DMS153 (cell line): ENCODE measurements around the gene GALP.
A peak's percentile ranks its signal among the peaks of the same experiment; 100 is the strongest.
"Not testable (repeated sequence)": the region's sequence is repeated elsewhere in the genome, so short reads cannot be mapped to it uniquely, and the experiment has no call there.

ENCODE experiments used
- DNase-seq: peaks from one replicate; lab custom pipeline; 2025; lab: John Stamatoyannopoulos, UW

The GALP gene

DNA sequence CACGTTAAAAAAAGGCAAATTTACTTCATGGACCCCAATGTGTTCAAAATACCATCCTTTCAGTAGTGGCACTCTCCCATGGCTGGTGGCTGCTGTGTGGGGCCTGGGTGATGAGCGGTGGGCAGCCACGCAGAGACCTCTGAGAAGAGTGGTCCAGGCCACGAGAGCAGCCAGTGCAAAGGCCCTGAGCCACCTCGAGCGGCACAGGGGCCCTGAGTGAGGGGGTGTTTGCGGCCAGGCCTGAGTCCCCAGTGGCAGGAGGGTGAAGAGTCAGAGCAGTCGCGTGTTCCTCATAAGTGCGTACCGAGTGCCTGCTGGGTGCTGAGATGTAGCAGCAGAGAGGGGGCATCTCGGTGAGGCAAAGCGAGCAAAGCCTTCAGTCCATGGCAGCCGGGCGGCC, 27.7 kb upstream of the GALP start:
- DNase-seq: no peak

DNA sequence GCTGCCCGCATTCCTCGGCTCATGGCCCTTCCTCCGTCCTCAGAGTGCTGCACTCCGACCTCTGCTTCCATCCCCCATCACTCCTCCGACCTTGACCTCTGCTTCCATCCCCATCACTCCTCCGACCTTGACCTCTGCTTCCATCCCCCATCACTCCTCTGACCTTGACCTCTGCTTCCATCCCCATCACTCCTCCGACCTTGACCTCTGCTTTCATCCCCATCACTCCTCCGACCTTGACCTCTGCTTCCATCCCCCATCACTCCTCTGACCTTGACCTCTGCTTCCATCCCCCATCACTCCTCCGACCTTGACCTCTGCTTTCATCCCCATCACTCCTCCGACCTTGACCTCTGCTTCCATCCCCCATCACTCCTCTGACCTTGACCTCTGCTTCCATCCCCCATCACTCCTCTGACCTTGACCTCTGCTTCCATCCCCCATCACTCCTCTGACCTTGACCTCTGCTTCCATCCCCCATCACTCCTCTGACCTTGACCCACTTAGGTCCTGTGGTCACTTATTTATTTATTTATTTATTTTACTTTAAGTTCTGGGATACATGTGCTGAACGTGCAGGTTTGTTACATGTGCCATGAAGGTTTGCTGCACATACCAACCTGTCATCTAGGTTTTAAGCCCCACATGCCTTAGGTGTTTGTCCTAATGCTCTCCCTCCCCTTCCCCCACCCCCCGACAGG, 26.7 kb upstream of the GALP start:
- DNase-seq: not testable (repeated sequence)

DNA sequence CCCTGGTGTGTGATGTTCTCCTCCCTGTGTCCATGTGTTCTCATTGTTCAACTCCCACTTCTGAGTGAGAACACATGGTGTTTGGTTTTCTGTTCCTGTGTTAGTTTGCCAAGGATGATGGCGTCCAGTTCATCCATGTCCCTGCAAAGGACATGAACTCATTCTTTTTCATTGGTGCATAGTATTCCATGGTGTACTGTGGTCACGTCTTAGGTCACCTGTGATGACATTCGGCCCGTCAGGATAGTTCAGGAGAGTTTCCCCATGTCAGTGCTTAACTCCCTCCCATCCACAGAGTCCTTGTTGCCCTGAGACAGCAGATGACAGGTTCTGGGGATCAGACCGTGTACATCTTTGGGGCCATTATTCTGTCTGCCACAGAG, 26.2 kb upstream of the GALP start:
- DNase-seq: no peak

DNA sequence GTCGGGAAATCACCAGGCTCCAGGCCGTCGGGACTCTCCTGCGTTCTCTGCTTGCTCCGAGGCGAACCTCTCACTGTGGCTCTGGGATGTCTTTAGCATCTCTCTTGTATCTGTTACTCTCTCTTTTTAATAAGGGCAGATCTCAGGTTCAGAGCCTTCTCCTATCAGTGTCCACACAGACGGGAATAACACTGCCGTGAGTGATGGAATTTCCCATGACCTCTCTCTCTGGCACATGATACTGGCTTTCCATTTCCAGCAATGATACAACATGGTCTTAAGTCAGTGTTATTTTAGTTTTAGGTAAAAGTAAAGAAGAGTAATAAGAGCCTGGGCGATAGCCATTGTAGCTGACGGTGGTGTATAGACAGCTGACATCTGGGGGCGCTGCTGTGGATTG, 25.4 kb upstream of the GALP start:
- DNase-seq: no peak

DNA sequence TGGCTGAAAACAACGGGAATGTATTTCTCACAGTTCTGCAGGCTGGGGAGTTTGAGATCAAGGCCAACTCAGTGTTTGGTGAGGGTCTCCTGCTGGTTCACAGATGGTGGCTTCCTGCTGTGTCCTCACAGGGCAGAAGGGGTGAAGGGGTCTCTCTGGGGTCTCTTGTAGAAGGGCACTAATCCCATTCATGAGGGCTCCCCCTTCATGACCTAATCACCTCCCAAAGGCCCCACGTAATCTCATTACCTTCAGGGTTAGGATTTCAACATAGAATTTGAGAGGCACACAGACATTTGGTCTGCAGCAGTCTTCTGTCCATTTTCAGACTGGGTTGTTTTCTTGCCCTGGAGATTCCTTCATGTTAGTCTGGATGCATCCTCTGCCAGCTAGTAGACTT, 23.2 kb upstream of the GALP start:
- no peak for DNase-seq

DNA sequence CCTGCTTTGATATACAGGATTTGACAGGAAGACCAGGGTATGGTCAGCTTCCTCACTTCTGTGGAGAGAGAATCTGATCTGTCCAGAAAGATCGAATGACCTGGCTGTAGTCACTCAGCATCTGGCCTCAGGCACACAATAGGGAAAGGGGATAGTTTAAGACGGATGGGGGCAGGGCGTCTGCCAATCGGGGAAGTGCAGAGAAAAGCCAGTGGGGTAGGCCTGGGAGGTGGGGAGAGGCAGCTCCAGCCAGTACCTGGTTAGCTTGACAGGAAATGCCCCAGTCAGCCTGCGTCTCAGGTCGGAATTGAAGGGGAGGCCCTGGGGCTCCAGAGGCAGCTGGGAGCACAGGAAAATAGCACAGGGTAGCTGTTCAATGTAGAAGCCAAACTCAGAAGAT, 22.3 kb upstream of the GALP start:
- no peak for DNase-seq

DNA sequence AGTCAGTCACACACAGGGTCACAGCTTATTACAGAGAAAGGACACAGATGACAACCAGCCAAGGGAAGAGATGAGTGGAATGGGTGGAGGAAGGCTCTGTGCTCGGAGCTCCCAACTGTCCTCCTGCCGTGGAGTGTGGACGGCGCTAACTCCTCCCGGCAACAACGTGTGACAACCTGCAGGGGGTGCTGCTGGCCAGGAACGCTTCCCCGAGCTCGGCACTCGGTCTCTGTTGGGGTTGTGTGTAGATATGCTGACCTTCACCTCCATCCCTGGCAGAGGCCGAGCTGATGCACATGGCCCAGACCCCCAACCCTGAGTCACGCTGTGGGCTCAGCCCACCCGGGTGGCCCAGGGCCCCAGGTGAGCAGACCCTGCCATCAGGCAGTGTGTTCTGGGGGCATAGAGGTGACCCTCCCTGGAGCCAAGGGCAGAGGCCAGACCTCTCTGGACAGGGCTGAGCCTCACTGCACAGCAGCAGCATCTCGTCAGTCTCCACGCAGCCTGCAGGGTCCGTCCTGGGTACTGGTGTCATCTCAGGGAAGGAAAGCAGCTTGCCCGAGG, 20.6 kb upstream of the GALP start:
- DNase-seq: no peak

DNA sequence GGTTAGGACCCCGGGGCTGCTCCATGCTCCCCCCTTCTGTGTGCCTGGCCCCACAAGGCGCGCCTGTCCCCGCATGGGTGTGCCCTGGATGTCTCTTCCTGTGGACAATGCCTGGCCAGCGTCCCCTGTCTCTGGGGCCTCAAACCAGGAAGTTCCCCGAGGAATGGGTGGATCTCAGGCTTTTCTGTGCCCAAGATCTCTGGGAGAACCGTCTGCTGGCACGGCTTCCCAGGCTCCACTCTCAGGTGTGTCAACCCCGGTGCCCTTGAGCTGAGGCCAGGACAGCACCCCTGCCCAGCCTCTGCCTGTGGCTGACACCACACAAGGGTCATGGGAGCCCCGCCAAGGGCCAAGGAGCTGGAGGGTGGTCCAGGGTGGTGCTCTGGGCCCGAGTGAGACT, 19.0 kb upstream of the GALP start:
- DNase-seq: no peak

DNA sequence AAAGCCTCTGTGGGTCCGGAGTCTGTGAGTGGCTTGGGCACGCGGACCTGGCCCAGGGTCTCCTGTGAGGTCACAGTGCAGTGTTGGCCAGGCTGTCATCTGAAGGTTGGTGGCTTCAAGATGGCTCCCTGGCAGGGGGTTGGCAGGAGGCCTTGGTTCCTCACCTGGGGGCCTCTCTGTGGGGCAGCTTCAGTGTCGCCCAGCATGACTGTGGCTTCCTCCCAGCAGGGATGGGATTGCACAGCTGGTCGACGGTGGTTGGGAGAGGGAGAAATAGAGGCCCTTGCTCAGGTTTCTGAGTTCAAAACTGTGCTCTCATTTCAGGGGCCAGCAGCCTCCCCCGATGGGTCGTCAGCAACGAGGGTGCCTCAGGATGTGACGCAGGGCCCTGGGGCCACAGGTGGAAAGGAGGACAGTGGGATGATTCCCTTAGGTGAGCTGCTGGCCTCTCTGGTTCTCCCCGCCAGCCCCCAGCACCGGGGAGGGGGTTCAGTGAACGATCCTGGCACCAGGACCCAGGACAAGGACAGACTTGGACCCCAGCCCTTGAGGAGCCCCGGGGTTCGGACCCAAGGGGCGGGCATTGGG, 17.5 kb upstream of the GALP start:
- no peak for DNase-seq

DNA sequence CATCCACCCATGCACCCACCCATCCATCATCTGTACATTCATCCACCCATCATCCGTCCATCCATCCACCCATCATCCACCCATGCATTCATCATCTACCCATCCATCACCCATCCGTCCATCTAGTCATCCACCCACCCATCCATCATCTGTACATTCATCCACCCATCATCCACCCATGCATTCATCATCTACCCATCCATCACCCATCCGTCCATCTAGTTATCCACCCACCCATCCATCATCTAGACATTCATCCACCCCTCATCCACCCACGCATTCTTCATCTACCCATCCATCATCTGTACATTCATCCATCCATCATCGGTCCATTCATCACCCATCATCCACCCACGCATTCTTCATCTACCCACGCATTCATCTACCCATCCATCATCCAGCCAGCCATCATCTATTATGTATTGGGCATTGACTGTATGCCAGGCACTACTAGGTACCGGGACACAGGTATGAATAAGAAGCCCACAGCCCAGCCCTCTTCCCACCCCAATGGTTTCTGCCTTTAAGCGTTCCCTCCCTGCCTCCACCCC, 16.7 kb upstream of the GALP start:
- no peak for DNase-seq

DNA sequence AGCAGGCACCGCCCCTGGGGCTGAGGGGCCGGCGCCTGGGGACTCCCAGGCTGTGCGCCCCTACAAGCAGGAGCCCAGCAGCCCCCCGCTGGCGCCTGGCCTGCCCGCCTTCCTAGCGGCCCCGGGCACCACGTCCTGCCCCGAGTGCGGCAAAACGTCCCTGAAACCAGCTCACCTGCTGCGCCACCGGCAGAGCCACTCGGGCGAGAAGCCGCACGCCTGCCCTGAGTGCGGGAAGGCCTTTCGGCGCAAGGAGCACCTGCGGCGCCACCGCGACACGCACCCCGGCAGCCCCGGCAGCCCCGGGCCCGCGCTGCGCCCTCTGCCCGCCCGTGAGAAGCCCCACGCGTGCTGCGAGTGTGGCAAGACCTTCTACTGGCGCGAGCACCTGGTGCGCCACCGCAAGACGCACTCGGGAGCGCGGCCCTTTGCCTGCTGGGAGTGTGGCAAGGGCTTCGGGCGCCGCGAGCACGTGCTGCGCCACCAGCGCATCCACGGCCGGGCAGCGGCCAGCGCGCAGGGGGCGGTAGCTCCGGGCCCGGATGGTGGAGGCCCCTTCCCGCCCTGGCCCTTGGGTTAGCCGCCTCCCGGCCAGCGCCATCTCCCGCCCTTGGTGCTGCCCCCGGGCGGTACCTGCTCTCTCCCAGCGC, 16.1 kb upstream of the GALP start:
- DNase-seq: no peak

DNA sequence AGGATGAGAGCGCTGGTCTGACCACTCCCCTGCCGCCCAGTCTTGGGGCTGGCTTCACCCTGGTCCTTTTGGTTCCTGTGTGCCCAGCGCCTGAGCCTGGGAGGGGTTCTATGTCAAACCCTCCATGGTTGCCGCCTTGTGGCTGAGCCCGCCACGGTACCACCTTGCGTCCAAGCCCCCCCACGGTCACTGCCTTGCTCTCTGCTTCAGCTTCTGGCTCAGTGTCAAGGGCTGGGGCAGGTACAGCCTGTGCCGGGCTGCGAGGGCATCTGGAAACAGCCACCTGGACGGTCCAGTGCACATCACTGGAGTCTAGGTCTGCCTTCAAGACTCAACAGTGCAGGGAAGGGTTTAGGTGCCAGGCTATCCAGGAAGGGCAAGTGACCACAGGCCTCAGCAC, 14.3 kb upstream of the GALP start:
- DNase-seq: no peak

DNA sequence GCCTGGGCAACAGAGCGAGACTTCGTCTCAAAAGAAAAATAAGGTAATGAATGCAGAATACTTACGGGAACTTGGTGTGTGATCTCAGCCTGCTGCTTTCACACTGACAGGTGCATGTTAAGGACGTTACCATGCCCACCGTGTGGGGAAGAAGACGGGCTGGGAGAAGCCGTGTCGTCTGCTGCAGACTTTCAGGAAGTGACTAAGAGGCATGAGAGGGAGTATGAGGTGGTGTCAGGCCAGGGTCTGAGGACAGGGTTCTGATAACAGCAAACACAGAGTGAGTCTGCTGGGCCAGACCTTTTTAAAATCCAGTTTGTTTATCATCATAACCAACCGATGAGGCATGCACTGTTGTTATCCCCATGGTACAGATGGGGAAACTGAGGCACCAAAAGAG, 13.6 kb upstream of the GALP start:
- no peak for DNase-seq

DNA sequence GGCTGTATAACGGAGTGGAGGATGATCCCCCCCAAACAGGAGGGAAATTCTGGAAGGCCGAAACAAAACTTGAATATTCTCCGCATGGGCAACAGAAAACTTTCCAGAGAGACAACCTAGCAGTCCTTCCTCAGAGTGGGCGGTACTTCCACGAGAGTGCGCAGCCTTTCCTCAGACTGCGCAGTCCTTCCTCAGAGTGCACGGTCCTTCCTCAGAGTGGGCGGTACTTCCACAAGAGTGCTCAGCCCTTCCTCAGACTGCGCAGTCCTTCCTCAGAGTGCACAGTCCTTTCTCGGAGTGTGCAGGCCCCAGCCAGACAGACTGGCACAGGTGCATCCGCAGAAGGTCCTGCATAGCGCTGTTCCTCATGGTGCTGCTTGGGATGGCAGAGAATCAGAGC, 12.7 kb upstream of the GALP start:
- DNase-seq: no peak

DNA sequence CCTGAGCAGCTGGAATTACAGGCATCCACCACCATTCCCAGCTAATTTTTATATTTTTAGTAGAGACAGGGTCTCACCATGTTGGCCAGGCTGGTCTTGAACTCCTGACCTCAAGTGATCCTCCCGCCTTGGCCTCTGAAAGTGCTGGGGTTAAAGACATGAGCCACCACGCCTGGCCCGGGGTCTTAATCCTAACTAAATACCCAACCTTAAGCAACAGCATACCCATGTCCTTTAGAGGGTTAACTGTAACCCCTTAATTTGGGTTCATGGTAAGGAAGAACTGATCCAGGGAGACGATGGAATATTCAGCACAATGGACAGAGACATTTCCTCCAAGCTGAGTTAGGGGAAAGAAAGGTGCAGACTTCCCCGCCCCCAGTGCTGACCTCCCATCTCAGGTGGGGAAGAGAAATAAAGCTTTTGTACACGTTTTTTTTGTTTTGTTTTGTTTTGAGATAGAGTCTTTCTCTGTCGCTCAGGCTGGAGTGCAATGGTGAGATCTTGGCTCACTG, 8.7 kb upstream of the GALP start:
- no peak for DNase-seq

DNA sequence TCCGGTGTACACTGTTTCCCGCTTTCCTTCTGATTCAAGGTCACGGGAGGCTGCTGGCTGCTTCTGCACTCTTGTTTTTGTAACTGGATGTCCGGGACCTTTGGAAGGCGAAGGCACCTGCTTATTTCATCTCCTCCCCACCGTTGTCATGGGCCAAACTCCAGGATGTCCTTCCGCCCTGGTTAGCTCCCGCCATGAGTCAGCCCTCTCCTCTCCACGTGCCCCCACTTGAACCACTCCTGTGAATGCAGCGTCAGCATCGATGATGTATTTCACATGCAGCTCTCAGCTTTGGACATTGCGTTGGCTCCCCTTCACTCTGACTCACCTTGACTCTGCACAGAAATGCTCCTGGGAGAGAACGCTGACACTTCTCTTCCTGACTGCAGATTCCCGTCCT, 5.5 kb upstream of the GALP start:
- DNase-seq: peak; percentile 62

DNA sequence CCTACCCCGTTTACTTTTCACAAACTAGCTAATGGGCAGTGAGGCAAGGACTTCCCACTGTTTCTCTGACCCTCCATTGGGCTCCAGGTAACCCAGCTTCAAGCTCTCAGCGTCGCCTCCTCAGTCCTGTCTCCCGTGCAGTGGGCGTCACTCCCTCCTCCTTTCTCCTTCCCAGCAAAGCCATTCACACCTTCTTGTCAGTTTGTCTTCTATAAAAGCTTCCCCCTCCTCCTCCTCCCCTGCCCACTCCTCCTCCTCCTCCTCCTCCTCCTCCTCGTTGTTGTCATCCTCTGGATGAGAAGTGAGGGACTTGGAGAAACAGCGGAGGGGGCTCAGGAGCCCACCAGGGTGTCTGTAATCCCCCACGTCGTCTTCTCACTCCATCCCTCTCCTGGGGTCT, 1.7 kb upstream of the GALP start:
- DNase-seq: no peak

DNA sequence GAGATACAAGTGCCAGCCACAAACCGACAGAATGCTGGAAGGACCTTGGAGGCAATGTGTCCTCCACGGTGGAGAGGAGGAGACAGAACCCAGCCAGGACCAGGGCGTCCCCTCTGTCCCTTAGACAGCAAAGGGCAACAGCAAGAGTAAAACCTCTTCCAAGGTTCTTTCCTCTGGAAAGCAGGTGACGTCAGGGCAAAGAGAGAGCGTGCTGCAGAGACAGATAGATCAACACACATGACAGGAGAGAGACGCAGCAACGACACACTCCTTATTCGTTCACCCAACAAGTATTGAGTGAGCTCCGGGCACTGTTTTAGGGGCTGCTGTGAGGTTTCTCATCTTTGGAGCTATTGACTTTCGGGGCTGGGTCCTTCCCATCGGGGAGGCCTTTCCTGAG, 1.3 kb upstream of the GALP start:
- peak; percentile 15 for DNase-seq

DNA sequence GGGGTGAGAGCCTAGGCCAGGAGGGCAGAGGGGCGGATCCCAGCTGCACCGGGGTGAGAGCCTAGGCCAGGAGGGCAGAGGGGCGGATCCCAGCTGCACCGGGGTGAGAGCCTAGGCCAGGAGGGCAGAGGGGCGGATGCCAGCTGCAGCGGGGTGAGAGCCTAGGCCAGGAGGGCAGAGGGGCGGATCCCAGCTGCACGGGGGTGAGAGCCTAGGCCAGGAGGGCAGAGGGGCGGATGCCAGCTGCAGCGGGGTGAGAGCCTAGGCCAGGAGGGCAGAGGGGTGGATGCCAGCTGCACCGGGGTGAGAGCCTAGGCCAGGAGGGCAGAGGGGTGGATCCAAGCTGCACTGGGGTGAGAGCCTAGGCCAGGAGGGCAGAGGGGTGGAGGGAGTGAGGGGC, 502 bp downstream of the GALP start:
- not testable (repeated sequence) for DNase-seq

DNA sequence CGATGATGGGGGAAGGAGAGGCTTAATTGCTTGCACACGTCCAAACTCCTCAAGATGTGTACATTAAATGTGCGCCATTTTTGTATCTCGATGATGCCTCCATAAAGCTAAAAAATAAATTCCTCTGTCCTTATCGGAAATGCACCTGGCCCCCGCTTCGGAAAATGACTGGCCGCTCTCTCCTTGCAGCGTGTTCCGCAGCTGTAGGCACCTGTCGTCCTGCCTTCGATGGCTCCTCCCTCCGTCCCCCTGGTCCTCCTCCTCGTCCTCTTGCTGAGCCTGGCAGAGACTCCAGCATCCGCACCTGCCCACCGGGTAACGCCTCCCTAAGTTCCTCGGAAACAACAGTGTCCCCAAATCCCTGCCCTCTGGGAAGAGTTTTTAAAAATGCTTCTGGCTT, 1.1 kb downstream of the GALP start:
- no peak for DNase-seq

DNA sequence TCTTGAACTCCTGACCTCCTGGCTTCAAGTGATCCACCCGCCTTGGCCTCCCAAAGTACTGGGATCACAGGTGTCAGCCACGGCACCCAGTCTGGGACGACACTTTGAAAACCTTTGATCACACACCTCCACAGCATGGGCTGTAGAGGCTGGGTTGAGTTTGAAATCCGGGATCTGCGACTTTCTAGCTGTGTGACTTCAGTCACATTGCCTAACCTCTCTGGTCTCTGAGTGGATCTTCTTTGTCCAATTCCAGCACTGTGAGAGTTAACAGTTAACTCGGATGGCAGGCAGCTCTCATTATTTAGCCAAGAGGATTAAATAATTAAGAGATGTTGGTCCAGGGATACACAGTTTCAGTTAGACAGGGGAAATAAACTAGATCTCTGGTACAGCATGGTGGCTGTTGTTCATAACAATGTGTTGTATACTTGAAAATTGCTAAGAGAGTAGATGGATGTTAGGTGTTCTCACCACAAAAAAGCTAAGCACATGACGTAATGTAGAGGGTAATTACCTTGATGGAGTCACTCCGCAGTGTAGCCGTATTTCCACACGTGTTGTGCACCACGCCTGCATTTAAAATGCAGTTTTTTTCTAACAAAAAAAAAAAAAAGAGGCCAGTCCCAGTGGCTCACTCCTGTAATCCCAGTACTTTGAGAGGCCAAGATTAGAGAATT, 1.9 kb downstream of the GALP start:
- DNase-seq: no peak

DNA sequence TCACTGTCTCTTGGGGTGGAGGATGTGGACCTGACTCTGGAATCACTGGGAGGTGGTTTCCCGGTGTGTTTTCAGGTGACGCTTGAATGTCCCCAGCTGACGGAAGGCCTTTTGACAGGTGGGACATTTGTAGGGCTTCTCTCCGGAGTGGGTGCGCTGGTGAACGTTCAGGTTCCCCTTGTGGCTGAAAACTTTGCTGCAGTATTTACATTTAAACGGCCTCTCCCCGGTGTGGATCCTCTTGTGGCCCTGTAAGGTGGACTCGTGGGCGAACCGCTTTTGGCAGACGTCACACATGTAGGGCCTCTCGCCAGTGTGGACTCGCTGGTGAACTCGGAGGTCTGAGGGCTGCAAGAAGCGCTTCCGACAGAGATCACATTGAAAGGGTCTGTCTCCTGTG, 14.0 kb downstream of the GALP start:
- no peak for DNase-seq
